OCI-LY1 (cell line): ENCODE measurements around the gene PTPRJ.

Experiments used
- EZH2 ChIP-seq: fragments of 200-600 bp; sonication (generic), shearing (Covaris generic); IDR thresholded peaks from 2 replicates; pipeline ENCODE4 v1.8.0; 2017; ENCODE audit warnings: borderline replicate concordance, mixed run types, mild to moderate bottlenecking, antibody characterized with exemption, low read length, moderate library complexity, mixed read lengths
- TF ChIP-seq, protein P1 (sequence below): fragments of 200-600 bp; sonication (generic), shearing (Covaris generic); IDR thresholded peaks from 2 replicates; pipeline ENCODE4 v1.5.1; 2017; ENCODE audit warnings: mild to moderate bottlenecking, antibody characterized with exemption, low read length, moderate library complexity, mixed read lengths

- TF ChIP-seq, protein P1, sequence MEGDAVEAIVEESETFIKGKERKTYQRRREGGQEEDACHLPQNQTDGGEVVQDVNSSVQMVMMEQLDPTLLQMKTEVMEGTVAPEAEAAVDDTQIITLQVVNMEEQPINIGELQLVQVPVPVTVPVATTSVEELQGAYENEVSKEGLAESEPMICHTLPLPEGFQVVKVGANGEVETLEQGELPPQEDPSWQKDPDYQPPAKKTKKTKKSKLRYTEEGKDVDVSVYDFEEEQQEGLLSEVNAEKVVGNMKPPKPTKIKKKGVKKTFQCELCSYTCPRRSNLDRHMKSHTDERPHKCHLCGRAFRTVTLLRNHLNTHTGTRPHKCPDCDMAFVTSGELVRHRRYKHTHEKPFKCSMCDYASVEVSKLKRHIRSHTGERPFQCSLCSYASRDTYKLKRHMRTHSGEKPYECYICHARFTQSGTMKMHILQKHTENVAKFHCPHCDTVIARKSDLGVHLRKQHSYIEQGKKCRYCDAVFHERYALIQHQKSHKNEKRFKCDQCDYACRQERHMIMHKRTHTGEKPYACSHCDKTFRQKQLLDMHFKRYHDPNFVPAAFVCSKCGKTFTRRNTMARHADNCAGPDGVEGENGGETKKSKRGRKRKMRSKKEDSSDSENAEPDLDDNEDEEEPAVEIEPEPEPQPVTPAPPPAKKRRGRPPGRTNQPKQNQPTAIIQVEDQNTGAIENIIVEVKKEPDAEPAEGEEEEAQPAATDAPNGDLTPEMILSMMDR: no peak
- TF ChIP-seq EZH2: no peak
Observed at GRCh38 chr11:47991894-47992293, 11.5 kb downstream of the PTPRJ start.
